Measurements from ENCODE around the gene PTGER2.

The PTGER2 gene

DNA sequence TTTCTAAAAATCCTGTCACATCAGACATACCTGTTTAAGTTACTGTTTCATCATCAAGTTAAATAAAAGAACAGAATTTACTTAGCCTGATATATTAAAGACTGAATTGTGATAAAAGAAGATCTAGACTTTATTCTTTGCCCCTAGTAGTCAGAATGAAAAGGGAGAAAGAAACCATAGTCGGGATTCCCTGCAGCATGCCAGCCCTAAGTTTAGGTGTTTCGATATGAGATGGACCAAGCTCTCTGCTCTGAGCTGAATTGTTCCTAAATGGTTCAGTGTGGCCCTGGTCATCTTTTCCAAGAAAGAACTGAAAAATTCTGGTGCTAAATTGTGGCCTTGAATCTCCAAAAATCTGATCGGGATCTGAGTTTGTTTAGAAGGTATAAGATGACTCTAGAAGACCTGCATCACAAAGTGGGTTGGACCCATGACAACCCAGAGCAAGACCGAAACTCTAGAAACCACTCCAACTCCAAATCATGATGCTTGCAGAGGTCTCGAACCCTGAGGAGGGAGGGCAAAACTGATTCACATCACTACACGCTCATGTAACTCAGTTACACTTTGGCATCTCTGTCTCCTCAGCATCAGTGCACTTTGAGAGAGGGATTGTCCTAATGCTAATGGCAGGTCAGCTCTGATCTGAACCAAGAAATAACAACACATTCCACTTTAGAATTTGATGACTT, 15.7 kb downstream of the PTGER2 start:
- TF ChIP-seq, protein P1, sequence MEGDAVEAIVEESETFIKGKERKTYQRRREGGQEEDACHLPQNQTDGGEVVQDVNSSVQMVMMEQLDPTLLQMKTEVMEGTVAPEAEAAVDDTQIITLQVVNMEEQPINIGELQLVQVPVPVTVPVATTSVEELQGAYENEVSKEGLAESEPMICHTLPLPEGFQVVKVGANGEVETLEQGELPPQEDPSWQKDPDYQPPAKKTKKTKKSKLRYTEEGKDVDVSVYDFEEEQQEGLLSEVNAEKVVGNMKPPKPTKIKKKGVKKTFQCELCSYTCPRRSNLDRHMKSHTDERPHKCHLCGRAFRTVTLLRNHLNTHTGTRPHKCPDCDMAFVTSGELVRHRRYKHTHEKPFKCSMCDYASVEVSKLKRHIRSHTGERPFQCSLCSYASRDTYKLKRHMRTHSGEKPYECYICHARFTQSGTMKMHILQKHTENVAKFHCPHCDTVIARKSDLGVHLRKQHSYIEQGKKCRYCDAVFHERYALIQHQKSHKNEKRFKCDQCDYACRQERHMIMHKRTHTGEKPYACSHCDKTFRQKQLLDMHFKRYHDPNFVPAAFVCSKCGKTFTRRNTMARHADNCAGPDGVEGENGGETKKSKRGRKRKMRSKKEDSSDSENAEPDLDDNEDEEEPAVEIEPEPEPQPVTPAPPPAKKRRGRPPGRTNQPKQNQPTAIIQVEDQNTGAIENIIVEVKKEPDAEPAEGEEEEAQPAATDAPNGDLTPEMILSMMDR (IDR thresholded peaks at IDR 0.05; ENCODE audit: insufficient read depth, low read length, missing control alignments): no peak
- ChIA-PET CTCF (interaction anchor here (1.6 kb wide), 1 partner anchor 10 kb away, joined by 3 read pairs; no protein-coding TSS in a partner anchor), POLR2A (interaction anchor here (0.6 to 0.9 kb wide), 2 partner anchors 128 to 1090 kb away, joined by 3 read pairs; partner anchors contain the start of gene TMX1)
- H3K4me3 ChIP-seq (ENCODE audit: low read depth, low read length): no peak overlapping the region
- DNase-seq (ENCODE audit: low read depth, low spot score): no peak

DNA sequence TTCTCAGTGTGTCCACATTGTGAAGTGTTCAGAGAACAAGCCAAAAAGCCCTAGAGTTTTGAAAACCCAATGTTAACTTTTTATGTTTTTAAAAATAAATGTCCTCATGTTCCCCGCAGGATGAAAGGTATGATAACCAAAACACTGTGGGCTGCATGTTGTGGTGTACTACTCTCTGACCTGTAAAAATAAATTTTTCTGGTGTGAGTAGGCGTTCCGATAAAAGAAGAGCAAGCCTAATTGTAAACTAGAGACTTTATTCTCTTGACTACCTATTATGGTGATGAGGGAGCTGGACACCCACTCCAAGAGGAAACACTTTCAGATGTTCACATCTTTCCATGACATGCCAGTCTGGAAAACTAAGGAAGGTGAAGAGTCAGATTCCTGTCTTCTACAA, 18.2 kb downstream of the PTGER2 start:
- CTCF ChIA-PET: interaction anchor here (1.0 kb wide), 1 partner anchor 32 kb away, joined by 3 read pairs; no protein-coding TSS in a partner anchor
- POLR2A ChIA-PET: no interaction called here
- no peak for DNase-seq (ENCODE audit: low read depth, low spot score)
- TF ChIP-seq, protein P1 (IDR thresholded peaks at IDR 0.05; ENCODE audit: insufficient read depth, low read length, missing control alignments): no peak
- no peak overlapping the region for H3K4me3 ChIP-seq (ENCODE audit: low read depth, low read length)

DNA sequence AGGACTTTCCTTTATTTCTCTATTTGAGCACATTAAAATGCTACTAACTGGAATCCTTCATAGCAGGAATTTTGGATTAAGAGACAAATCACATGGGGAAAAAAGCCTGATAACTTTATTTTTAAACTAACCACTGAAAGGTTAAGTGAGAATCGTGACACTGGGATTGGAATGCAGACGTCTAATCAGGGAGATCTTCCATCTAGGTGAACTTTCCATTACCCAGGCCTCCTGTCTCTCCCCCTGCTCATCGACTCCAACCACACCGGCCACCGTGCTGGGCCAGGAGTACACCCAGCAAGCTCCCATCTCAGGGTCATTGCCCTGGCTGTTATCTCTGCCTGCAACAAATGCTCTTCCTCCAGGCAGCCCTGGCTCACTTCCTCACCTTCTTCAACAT, 19.0 kb downstream of the PTGER2 start:
- no peak for DNase-seq (ENCODE audit: low read depth, low spot score)
- H3K4me3 ChIP-seq (ENCODE audit: low read depth, low read length): no peak overlapping the region
- ChIA-PET CTCF (no interaction called here), POLR2A (no interaction called here)
- TF ChIP-seq, protein P1 (IDR thresholded peaks at IDR 0.05; ENCODE audit: insufficient read depth, low read length, missing control alignments): no peak

DNA sequence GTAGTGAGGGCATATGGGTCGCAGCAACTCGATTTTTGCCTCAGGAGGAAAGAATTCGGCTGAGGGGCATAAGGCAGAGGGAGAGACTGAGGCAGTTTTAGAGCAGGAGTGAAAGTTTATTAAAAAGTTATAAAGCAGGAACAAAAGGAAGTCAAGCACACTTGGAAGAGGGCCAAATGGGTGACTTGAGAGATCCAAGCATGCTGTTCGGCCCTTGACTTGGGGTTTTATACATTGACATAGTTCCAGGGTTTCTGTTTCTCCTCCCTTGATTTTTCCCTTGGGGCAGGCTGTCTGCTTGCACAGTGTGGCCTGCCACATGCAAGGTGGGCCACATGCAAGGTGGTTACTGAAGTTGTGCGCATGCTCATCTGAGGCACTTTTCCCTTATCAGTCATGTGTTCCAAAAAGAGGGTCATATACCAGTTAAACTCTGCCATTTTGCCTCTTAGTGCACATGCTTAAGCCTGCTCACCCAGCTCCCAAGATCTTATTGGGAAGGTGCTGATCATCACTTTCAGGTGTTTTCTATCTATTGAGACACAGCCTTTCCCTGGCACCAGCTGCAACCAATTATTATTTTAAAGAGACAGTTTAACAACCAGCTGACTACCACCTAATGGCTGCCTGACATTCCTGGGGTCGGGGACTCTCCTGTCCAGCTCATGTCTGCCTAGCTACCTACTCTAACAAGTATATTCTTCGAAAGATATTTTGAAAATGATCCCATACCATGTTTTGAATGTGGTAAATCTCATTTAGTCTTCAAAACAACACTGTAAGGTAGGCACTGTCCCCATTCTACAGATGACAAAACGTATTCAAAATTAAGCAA, 19.9 kb downstream of the PTGER2 start:
- no peak overlapping the region for H3K4me3 ChIP-seq (ENCODE audit: low read depth, low read length)
- no peak for DNase-seq (ENCODE audit: low read depth, low spot score)
- POLR2A ChIA-PET: no interaction called here
- TF ChIP-seq, protein P1 (IDR thresholded peaks at IDR 0.05; ENCODE audit: insufficient read depth, low read length, missing control alignments): no peak
- CTCF ChIA-PET: no interaction called here

DNA sequence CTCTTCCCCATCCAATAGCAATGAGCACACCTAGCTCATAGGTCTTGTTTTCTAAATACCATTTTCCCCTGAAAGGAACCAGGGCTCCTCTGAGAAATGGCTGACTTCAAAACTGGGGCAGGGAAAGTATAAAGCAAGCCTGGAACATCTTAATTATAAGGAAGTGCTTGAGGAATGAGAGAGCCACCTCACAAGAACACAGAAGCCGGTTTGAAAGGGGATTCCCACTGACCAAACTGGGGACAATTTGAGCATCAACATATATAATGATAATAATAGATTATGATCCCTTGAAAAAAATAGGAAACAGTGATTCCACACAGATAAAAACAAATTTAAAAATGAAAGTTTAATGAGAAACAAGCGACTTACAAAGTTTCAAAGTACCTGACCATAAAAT, 22.1 kb downstream of the PTGER2 start:
- ChIA-PET CTCF (no interaction called here), POLR2A (interaction anchor here (0.9 kb wide), 1 partner anchor 64 kb away, joined by 3 read pairs; no protein-coding TSS in a partner anchor)
- TF ChIP-seq, protein P1 (IDR thresholded peaks at IDR 0.05; ENCODE audit: insufficient read depth, low read length, missing control alignments): no peak
- DNase-seq (ENCODE audit: low read depth, low spot score): no peak
- H3K4me3 ChIP-seq (ENCODE audit: low read depth, low read length): no peak overlapping the region
